Activated CD8-positive, alpha-beta memory T cell treated with anti-CD3 and anti-CD28 coated beads for 48 hours (primary cell): ENCODE data around the gene SPSB2.
"Not testable (repeated sequence)": the region's sequence is repeated elsewhere in the genome, so short reads cannot be mapped to it uniquely, and the experiment has no call there.

Experiments used
- DNase-seq, 3 experiments: peaks; one replicate each; pipeline ENCODE4 v3.0.0-alpha.2; 2020; ENCODE audit warnings: low read depth in 2 of 3, low spot score in 2 of 3

The SPSB2 gene

GRCh38 chr12:6871052-6871957 lies 1.8 kb downstream of the SPSB2 start:
- DNase-seq: peak in 1 of 3 experiments; percentile 27

GRCh38 chr12:6870304-6870703 lies 2.8 kb downstream of the SPSB2 start:
- DNase-seq: not testable (repeated sequence)

DNA sequence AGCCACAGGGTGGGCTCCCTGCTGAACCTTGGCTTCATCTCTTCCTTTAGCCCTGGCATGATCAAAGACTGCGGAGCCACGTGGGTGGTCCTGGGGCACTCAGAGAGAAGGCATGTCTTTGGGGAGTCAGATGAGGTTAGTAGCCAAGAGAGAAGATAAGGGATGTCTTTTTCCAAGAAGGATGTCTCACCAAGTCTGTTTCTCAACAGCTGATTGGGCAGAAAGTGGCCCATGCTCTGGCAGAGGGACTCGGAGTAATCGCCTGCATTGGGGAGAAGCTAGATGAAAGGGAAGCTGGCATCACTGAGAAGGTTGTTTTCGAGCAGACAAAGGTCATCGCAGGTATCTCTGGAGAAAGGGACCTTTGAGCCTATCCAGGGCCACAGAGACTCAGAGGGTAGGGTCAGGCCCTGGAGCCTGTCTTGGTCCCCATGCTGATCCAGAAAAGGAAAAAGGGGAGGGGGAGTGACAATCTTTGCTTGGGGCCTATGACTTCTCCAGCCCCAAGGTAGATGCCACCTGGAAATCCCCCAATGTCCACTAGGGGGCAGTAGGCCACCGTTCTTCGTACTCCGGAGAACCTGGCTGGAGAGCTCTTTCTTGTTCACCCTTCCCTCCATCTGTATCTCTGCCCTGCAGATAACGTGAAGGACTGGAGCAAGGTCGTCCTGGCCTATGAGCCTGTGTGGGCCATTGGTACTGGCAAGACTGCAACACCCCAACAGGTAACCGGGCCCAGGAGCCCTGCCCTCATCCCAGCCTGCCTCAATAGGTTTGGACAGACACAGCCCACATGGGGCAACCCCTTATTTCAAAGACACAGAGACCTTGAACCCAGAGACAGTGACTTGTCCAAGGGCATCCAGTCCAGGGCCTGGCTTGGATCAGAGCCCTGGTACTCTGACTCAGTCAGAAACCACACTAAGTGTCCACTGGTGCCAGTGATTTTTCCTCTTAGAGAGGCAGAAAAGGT lies 3.8 kb downstream of the SPSB2 start:
- DNase-seq: peak in 2 of 3 experiments; percentile 52 to 71

DNA sequence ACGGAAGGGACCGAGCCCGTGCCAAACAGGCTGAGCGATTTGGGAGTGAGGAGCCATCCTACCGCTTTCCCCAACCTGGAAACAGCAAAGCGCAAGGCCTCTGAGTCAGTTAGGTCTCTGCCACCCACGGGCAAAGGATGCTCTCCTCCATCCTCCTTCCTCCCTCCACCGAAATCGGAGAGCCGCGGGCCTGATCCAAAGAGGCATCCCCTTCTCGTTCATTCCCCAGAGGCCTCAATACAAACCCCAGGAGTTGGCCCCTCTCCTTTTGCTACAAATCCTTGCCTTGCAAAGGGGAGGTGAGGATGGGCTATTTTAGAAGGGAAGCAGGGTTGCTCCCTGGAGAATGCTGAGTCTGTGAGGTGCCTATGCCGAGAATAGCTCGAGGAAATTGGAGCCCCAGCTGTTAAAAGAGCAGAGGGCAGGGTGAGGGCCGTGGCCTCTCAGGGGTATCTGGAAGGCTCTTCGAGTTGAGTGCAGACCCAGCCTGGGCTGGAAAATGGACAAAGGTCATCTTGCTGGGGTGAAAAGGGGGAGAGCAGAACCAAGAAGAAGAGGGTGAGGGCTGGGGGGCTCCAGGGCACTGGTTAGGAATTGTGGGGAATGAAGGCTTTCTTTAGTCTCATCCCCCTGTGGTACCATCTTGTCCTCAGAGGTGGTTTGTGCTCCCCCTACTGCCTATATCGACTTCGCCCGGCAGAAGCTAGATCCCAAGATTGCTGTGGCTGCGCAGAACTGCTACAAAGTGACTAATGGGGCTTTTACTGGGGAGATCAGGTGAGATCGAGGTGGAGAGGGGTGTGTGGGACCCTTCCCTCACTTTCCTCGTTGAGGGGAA lies 4.7 kb downstream of the SPSB2 start:
- DNase-seq: no peak

DNA sequence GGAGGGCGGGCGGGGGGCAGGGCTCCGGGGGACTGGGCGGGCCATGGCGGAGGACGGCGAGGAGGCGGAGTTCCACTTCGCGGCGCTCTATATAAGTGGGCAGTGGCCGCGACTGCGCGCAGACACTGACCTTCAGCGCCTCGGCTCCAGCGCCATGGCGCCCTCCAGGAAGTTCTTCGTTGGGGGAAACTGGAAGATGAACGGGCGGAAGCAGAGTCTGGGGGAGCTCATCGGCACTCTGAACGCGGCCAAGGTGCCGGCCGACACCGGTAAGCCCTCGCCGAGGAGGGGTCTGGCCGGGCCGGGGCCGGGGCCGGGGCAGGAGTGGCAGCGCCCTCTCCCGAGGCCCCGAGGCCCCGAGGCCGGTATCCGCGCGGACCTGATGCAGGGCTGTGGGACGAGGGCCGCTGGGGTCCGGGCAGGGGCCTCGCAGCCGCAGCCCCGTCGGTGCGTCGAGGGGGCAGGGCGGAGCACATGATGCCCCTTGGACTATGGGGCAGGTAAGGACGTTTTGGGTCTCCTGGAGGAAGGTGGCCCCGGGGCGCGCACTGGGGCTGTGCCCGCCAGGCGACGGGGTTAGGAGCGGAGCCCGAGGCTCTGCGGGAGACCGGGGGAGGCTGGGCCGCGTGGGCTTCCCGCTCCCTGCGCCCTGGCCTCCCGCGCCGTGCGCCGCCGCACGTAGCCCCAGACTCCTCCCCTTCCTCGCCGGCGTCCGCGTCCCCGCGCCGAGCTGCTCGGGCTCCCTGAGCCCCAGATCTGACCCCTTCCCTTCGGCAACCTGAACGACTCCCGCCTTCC lies 5.5 kb downstream of the SPSB2 start, which contains the start of gene TPI1:
TPI1 (plus strand) TSS at position 119 of the 798 bp plus-strand sequence; CDS start at position 155, 36 bp downstream.
- peak; percentile 61 to 66 (median 64) for DNase-seq

DNA sequence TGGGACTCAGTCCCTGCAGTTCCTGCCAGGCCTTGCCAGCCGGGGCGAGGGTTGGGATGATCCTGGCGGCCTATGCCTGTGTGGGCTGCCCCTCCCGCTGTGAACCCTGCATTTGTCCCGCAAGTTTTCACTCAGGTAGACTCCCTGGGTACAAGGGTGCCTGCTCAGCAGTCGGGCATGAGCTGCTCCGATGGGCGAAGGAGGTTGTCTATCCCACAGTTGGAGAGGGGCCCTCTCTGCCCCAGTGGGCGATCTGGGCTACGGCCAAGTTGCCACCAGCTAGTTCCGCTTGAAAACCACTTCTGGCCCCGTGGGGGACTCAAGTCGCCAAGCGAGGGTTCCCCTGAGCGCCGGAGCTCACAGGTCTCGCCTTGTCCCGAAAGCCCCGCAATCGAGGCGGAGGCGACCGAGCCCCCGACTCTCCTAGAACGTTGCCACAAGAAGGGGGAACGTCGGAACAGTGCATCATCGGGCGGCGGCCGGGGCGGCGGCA lies 6.1 kb downstream of the SPSB2 start:
- DNase-seq: no peak

DNA sequence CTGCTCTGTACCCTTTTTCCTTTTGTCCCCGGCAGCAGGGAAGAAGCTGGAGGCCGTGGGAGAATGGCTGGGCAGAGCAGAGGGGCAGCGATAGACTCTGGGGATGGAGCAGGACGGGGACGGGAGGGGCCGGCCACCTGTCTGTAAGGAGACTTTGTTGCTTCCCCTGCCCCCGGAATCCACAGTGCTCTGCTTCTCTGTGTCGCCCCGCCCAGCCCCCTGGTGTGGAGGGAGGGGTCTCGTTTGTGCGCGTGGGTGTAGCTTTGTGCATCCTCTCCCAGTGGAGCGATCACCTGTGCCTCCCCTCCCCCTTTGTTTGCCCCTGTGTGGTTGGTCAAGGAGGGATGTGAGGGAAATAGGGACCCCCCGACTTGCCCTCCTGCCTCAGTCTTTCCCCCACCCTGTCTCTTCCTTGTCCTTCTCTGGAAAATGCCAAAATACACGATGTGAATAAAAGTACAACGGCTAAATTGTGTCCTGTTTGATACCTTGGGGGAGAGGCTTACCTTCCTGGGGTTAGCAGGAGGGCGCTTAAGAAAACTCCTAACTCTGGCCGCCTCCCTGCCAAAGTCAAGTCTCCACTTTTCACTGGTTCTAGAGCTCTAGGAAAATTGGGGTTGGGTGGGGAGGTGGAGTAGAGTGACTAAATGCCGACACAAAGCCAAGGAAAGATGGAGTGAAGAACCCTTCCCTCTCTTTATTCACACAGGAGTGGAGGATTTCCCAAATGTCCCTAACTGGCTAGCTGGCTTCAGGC lies 6.8 kb downstream of the SPSB2 start:
- no peak for DNase-seq

GRCh38 chr12:6865307-6865706 lies 7.8 kb downstream of the SPSB2 start:
- DNase-seq: not testable (repeated sequence)

DNA sequence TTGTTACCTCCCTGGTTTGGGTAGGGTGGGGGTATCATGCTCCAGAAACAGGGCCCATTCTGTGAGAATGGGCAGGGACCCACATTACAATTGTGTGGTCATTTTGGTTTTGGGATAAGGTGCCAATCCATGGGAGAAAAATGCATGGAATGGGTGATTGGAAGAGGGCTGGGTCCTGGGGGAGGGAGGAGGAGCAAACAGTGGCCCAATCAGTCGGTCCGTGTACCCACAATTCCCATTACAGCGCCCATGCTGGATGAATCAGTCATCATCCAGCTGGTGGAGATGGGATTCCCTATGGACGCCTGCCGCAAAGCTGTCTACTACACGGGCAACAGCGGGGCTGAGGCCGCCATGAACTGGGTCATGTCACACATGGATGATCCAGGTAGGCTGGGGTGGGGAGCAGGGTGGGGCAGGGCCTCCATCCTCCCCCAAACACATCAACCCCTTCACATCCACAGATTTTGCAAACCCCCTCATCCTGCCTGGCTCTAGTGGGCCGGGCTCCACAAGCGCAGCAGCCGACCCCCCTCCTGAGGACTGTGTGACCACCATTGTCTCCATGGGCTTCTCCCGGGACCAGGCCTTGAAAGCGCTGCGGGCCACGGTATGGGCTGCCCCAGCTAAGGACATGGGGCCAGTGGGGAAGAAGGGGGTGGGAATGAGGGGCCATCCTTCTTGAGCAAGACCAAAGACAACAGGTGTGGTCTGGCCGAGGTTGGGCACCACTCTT lies 9.3 kb downstream of the SPSB2 start:
- DNase-seq: no peak

DNA sequence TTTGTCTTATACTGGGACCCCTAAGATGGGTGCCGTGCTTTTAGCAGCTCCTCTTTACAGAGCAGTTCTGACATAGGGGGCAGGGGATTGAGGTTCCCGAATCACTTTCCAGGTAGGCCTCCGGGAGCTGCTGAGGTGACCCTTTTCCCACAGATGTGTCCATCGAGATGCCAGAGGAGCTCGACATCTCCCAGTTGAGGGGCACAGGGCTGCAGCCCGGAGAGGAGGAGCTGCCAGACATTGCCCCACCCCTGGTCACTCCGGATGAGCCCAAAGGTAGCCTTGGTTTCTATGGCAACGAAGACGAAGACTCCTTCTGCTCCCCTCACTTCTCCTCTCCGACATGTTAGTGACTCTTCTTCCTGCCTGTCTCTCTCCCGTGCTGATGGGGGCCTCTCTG lies 10.1 kb downstream of the SPSB2 start:
- no peak for DNase-seq

DNA sequence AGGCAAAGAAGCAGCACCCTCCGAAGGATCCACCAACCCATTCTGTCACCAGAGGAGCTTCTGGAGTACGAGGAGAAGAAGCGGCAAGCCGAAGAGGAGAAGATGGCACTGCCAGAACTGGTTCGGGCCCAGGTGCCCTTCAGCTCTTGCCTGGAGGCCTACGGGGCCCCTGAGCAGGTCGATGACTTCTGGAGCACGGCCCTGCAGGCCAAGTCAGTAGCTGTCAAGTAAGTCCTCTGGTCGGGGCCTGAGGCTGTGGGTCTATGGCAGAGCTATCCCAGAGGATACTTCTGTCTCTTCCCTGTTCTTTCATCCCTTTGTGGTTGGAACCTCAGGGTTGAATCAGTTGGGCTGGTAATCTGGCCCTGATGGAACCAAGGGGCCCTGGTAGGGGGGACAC lies 11.7 kb downstream of the SPSB2 start:
- DNase-seq: no peak

GRCh38 chr12:6860942-6861341 lies 12.2 kb downstream of the SPSB2 start:
- DNase-seq: no peak

- DNase-seq: no peak
These were observed 13.0 kb downstream of the SPSB2 start for GRCh38 chr12:6860116-6860515.

GRCh38 chr12:6858799-6859198 lies 14.3 kb downstream of the SPSB2 start:
- no peak for DNase-seq

DNA sequence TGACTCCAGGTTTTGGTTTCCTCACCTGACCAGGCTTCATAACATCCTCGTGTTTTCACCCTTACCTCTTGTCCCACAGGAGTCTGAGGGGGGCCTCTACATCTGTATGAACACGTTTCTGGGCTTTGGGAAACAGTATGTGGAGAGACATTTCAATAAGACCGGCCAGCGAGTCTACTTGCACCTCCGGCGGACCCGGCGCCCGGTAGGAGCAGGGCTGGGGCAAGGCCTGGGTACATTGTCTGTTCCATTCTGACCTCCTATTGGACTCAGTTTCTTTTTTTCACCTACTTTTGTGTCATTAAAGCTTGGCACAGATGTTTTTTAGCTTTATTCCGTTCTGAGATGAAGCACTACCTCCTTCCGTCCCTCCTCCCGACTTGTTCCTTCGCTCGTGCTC lies 17.8 kb downstream of the SPSB2 start:
- DNase-seq: no peak

- no peak for DNase-seq
These were observed 19.1 kb downstream of the SPSB2 start for GRCh38 chr12:6854036-6854435.

GRCh38 chr12:6853626-6854025 lies 19.5 kb downstream of the SPSB2 start:
- no peak for DNase-seq

GRCh38 chr12:6852651-6853354 lies 20.3 kb downstream of the SPSB2 start:
- peak in 1 of 3 experiments; percentile 31 for DNase-seq
